GM12873 (cell line): Measurements from ENCODE around the gene CAP1.

Experiments used
- CTCF ChIP-seq: IDR thresholded peaks from 2 replicates; pipeline ENCODE4 v1.5.1; 2012; ENCODE audit warnings: low read depth, mild to moderate bottlenecking, moderate library complexity, low read length, control low read depth; ENCODE audit not compliant: insufficient read depth; ENCODE audit errors: missing control alignments

Gene CAP1

GRCh38 chr1:40064797-40065499 lies 24.4 kb downstream of the CAP1 start:
- no peak for TF ChIP-seq CTCF

GRCh38 chr1:40067023-40067422 lies 26.5 kb downstream of the CAP1 start:
- TF ChIP-seq CTCF = no peak

GRCh38 chr1:40067851-40068250 lies 27.3 kb downstream of the CAP1 start:
- no peak for TF ChIP-seq CTCF

- TF ChIP-seq CTCF = no peak
These were observed 31.6 kb downstream of the CAP1 start for GRCh38 chr1:40072142-40072541.

- no peak for TF ChIP-seq CTCF
These were observed 32.5 kb downstream of the CAP1 start for GRCh38 chr1:40073062-40073461.

GRCh38 chr1:40075266-40075665 lies 34.7 kb downstream of the CAP1 start:
- TF ChIP-seq CTCF = no peak

- TF ChIP-seq CTCF = no peak
These were observed 36.4 kb downstream of the CAP1 start for GRCh38 chr1:40076895-40077312.
